A673 (cell line): ENCODE measurements around the gene BACH2. TPM values are rescaled to one million over a fixed set of nuclear protein-coding genes. Genes with fewer than 3 reads are reported as not detected.

Experiments
- BruUV-seq: library from RNA; stranded (reverse); fragments of 400-500 nt; replicated peaks from 2 replicates; lab custom pipeline; 2021; lab: Mats Ljungman, UMichigan
- CTCF ChIA-PET: fragments of 300-600 bp; sonication (Branson Sonifier 250); formaldehyde crosslinking; loops from one replicate; lab custom pipeline; 2022; ENCODE audit warnings: antibody characterized with exemption; lab: Charles Lee
- POLR2A ChIA-PET: fragments of 300-600 bp; sonication (Branson Sonifier 250); formaldehyde crosslinking; loops from one replicate; lab custom pipeline; 2022; ENCODE audit warnings: antibody characterized with exemption; ENCODE audit not compliant: low non-redundant PET; lab: Charles Lee
- DNase-seq: peaks from one replicate; pipeline ENCODE4 v3.0.0-alpha.2; 2015; ENCODE audit warnings: low spot score
- H3K27ac ChIP-seq: fragments of 200-600 bp; sonication (generic); 2 replicates; pipeline ENCODE4 v1.5.1; 2016; ENCODE audit warnings: mixed run types, low read depth, mild to moderate bottlenecking, mixed read lengths, antibody characterized with exemption, low read length; ENCODE audit not compliant: poor library complexity, severe bottlenecking
- H3K27me3 ChIP-seq: fragments of 200-600 bp; sonication (generic); replicated peaks from 2 replicates; pipeline ENCODE4 v1.6.1; 2017; ENCODE audit warnings: mixed run types, low read depth, mild to moderate bottlenecking, mixed read lengths, antibody characterized with exemption, low read length; ENCODE audit not compliant: insufficient read depth, poor library complexity
- H3K36me3 ChIP-seq: fragments of 200-600 bp; sonication (generic); 2 replicates; pipeline ENCODE4 v1.6.1; 2016; ENCODE audit warnings: mixed run types, mild to moderate bottlenecking, mixed read lengths, antibody characterized with exemption, low read length; ENCODE audit not compliant: insufficient read depth, poor library complexity, severe bottlenecking
- H3K4me1 ChIP-seq: fragments of 200-600 bp; sonication (generic); 2 replicates; pipeline ENCODE4 v1.6.1; 2017; ENCODE audit warnings: mixed run types, mild to moderate bottlenecking, mixed read lengths, antibody characterized with exemption, low read length; ENCODE audit not compliant: insufficient read depth, poor library complexity, severe bottlenecking
- H3K4me3 ChIP-seq: fragments of 200-600 bp; sonication (generic); 2 replicates; pipeline ENCODE4 v1.5.1; 2016; ENCODE audit warnings: low read depth, mixed run types, mild to moderate bottlenecking, mixed read lengths, low read length; ENCODE audit not compliant: poor library complexity, severe bottlenecking
- H3K9me3 ChIP-seq: fragments of 200-600 bp; sonication (generic); 2 replicates; pipeline ENCODE4 v1.6.1; 2016; ENCODE audit warnings: mixed run types, low read depth, mild to moderate bottlenecking, mixed read lengths, antibody characterized with exemption, low read length; ENCODE audit not compliant: poor library complexity, severe bottlenecking
- CTCF ChIP-seq: fragments of 300-800, 200-600 bp; sonication (generic); conservative IDR thresholded peaks from 2 replicates; pipeline ENCODE4 v1.5.1; 2017; ENCODE audit warnings: low read depth, mild to moderate bottlenecking, antibody characterized with exemption, low read length, moderate library complexity, mixed read lengths
- EZH2 ChIP-seq: fragments of 200-600 bp; sonication (generic); IDR thresholded peaks from 2 replicates; pipeline ENCODE4 v1.6.1; 2017; ENCODE audit warnings: borderline replicate concordance, low read depth, mild to moderate bottlenecking, mixed read lengths, antibody characterized with exemption, low read length; ENCODE audit not compliant: poor library complexity, severe bottlenecking
- intact Hi-C: fragments of 100-400 bp; cut with micrococcal nuclease; formaldehyde crosslinking; loops from one replicate; pipeline ENCODE4 v1.10.0; 2022; ENCODE audit not compliant: unreplicated experiment
- total RNA-seq: library from RNA; stranded (reverse); gene quantifications from 2 replicates; pipeline ENCODE4 v1.2.3, GENCODE V29; 2021

The BACH2 gene
- total RNA-seq, 1 experiment from 2014 or later, result 0.37 TPM

GRCh38 chr6:90088009-90088408 is 208.6 kb downstream of the BACH2 start:
- peak; percentile 5 for DNase-seq
- POLR2A ChIA-PET, result no interaction called here

GRCh38 chr6:90087106-90087833 is 209.4 kb downstream of the BACH2 start:
- ChIA-PET CTCF (no interaction called here), POLR2A (no interaction called here)
- TF ChIP-seq CTCF (no peak), EZH2 (no peak)
- Histone ChIP-seq H3K4me3 (no peak overlapping the region), H3K9me3 (no peaks in the 10 kb centered on the region), H3K27me3 (peaks cover 6% of the 10 kb centered on the region), H3K4me1 (no peaks in the 10 kb centered on the region), H3K27ac (no peak overlapping the region), H3K36me3 (no peaks in the 10 kb centered on the region)
- DNase-seq, result no peak
- intact Hi-C loops, result no loop called here
- BruUV-seq, result no TSS peak

More at GRCh38 chr6:90088009-90088408, 208.6 kb downstream of the BACH2 start:
- H3K36me3 ChIP-seq, result no peaks in the 10 kb centered on the region
- H3K4me3 ChIP-seq, result no peak overlapping the region
- peaks cover 4% of the 10 kb centered on the region for H3K27me3 ChIP-seq
- TF ChIP-seq CTCF (no peak), EZH2 (no peak)
- no peaks in the 10 kb centered on the region for H3K4me1 ChIP-seq
- no TSS peak for BruUV-seq
- CTCF ChIA-PET, result no interaction called here
- no peak overlapping the region for H3K27ac ChIP-seq
- intact Hi-C loops, result no loop called here
- H3K9me3 ChIP-seq, result no peaks in the 10 kb centered on the region

GRCh38 chr6:90086517-90086916 is 210.1 kb downstream of the BACH2 start:
- ChIA-PET CTCF (no interaction called here), POLR2A (no interaction called here)
- intact Hi-C loops, result no loop called here
- peaks cover 6% of the 10 kb centered on the region for H3K27me3 ChIP-seq
- no peak for DNase-seq
- TF ChIP-seq EZH2, result no peak
- TF ChIP-seq CTCF, result 0 out of 2 replicates have a peak, but pooled peaks have one; percentile 18
- no peaks in the 10 kb centered on the region for H3K4me1 ChIP-seq
- BruUV-seq, result no TSS peak
- H3K36me3 ChIP-seq, result no peaks in the 10 kb centered on the region
- H3K27ac ChIP-seq, result no peak overlapping the region
- no peak overlapping the region for H3K4me3 ChIP-seq
- H3K9me3 ChIP-seq, result no peaks in the 10 kb centered on the region
